ENCODE results near the gene PSORS1C1.

GRCh38 chr6:31126396-31127175 lies 12.0 kb downstream of the PSORS1C1 start:
- TF ChIP-seq CTCF (IDR thresholded peaks at IDR 0.05), result no peak
- no peak for TF ChIP-seq CHD2 (IDR thresholded peaks at IDR 0.05; ENCODE audit: low read length, partially characterized antibody)
- TF ChIP-seq FOXM1 (IDR thresholded peaks at IDR 0.05; ENCODE audit: low read depth), result no peak
- TF ChIP-seq RFX5 (IDR thresholded peaks at IDR 0.05; ENCODE audit: low read length), result no peak
- no peak for TF ChIP-seq TEAD4 (IDR thresholded peaks at IDR 0.05; ENCODE audit: borderline replicate concordance, insufficient read depth)
- no peak for TF ChIP-seq IRF3 (IDR thresholded peaks at IDR 0.05; ENCODE audit: low read depth, low read length)
